OCI-M2 (cell line): Measurements from ENCODE around the gene CCDC81.
A peak's percentile ranks its signal among the peaks of the same experiment; 100 is the strongest.

Source experiments
- DNase-seq: peaks from one replicate; lab custom pipeline; 2025; ENCODE audit not compliant: unreplicated experiment; lab: John Stamatoyannopoulos, UW

Gene CCDC81

DNA sequence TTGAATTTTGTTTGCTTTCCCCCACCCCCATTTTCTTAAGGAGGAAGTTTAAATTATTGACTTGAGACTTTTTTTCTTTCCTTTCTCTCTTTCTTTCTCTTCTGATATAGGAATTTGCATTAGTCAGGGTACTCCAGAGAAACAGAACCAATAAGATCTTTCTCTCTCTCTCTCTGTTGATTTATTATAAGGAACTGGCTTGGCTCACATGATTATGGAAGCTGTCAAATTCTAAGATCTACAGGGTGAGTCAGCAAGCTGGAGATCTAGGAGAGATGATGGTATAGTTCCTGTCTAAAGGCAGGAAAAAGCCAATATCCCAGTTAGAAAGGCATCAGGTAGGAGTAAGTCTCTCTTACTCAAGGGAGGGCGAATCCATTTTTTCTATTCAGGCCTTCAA is 64.0 kb downstream of the CCDC81 start:
- DNase-seq = no peak

DNA sequence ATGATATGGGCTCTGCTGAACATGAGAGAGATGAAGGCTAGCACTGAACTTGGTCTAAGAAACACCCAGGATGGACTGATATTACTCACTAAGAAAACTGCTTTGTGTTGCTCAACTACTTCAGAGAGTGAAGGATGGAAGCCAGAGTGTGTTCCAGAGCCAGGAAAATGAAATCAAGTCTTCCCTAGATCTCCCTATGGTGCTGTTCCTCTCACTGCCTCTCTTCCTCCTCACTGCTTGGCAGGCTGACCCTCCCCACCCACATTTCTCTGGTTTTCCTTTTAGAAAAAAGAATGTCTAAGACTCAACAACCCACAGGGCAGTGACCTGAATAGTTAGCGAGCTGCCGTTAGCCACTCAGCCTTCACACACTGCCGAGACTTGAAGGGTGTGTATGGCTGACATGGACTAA is 65.6 kb downstream of the CCDC81 start:
- no peak for DNase-seq

DNA sequence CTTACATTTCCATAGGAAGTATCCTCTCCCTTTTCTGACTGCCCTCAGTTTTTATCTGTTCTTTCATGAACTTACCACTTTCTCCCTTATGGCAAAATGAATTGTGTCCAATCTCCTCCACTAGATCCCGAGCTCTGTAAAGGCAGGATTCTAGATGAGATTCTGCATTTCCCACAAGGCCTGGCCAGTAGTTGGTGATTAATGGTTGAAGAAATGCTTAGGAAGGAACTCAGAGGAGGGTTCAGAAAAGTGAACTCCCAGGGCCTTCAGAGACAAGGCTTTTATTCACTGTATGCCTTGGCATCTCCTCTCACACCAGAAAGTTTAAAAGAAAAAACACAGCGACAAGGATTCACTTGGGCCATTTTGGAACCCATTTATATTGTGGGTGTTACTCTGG is 66.2 kb downstream of the CCDC81 start:
- no peak for DNase-seq

DNA sequence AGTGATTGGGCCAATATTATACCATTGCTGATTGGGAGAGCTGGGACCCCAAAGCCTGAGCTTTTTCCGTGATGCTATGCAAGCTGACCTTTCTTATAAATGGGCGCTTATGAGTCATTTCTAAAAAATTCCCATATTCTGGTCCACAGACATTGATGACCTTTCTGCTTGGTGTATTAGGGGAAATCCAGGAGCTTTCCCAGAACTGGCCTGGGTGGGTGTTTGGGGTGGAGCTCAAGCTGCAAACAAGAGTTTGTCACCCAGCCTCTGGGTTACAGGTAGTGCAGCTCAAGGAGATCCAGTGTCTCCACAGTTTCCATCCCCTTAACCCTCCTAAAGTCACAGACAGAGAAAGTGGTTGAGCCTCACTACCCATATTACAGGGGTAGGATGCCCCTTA is 67.7 kb downstream of the CCDC81 start:
- no peak for DNase-seq

DNA sequence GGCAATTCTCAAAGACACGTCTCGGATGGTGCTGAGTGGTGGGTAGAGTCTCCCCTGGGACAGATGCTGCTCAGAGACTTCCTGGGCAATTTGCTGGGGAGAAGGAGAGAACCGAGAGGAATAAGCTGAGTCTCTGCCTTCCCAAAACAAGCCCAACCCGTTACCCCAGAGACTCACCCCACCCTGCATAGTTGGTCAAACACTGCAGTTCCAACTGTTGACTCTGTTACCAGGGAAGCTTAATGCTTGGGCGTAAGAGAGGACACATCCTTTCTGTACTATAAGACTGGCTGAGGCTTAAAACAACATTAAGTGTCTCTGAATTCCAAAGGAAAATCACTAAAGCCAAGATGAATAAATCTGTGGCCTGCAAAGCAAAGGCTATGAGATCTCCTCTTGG is 68.1 kb downstream of the CCDC81 start:
- no peak for DNase-seq

- DNase-seq = no peak
Observed at GRCh38 chr11:86443415-86443814, 68.7 kb downstream of the CCDC81 start.

DNA sequence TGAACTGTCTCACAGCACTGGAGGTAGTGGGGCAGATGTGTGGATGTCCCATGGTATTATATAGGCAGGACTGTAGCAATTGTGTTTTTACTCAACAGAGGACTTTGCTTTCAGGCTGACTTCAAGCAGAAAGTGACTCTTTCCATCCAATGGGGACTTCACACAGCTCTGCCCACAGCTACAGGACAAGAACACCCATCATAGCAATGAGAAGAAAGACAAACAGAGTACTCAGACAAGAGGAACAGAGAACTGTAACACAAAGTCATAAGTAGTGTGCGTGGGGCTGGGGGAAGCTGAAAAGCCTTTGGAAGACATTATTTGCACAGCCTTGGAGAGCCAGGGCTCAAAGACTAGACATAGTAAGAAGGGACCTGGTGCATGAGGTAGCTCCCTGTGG is 70.3 kb downstream of the CCDC81 start:
- DNase-seq = no peak

GRCh38 chr11:86446163-86446923 is 71.7 kb downstream of the CCDC81 start:
- no peak for DNase-seq

DNA sequence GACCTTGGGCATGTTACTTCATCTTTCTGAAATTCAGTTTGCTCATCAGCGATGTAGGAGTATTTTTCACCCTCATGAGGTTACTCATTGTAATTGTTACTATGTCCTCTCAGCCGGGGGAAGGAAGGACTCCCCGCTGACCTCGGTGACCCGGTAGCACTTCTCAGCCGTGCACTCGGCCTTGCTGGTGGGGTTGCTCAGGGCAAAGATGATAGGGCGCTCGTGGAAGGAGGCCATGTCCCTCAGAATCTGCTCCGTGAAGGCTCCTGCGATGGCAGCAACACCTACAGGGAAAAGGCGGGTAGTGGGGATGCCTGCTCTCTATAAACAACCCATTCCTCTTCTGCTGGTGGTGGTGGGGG is 72.2 kb downstream of the CCDC81 start:
- no peak for DNase-seq

- DNase-seq = no peak
Observed at GRCh38 chr11:86447763-86448480, 73.2 kb downstream of the CCDC81 start.

DNA sequence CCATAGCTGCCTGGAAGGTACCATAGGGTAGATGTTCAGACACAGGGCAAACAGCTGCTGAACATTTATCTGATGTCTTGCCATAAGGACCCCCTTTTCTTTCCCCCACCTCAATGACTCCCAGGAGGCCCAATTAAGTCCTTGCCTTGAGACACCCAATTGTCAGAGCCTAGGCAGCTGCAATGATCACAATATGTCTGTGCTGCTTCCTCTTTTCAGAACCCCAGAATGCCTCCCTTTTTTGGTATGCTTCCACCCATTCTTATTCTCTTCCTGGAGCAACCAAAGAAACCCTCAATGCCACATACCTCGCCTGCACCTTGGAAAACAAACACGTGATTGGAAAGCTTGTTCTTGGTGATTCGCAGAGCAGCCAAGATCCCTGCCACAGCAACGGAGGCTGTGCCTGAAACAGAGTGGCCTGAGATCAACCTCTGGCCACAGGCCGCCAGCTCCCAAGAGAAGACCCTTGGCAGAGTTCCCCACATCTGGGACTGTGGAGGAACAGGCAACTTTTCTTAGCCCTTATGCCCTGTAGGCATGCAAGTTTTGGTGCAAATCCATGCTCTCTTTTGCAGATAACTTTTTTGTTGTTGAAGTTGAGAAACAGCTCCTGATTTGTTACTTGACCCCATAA is 75.4 kb downstream of the CCDC81 start:
- no peak for DNase-seq

DNA sequence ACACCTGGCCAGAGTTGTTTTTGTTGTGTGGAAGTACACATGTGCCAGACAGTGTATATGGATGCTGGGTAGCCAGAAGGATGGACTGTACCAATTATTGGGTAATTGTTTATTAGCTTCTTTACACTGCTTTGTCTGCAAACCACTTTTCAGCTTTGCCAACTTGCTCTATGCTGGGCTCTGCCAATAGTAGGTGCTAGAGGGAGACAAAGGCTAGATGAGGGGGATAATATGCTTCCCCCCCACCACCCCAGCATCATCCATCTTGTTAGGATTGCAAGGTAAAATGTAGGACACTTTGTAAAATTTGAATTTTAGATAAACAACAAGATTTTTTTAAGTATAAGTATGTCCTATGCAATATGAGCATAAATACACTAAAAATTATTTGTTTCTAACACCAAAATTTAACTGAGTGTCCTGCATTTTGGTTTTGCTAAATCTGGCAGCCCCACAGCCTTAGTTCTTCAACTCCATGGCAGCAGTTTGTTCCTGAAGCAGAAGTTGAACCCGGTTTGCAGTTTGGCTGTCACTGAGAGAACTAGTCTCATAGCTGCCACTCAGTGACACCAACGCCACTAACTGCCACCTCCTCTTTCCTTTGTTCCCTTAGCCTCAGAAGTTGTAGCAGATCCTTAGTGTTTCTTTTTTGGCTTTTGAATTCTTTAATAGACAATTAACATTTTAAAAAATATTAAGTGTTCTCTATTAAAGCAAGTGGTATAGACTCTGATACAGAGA is 78.8 kb downstream of the CCDC81 start:
- no peak for DNase-seq

- DNase-seq = peak; percentile 47
Observed at GRCh38 chr11:86456075-86456939, 81.6 kb downstream of the CCDC81 start.

GRCh38 chr11:86458294-86459001 is 83.8 kb downstream of the CCDC81 start:
- no peak for DNase-seq

DNA sequence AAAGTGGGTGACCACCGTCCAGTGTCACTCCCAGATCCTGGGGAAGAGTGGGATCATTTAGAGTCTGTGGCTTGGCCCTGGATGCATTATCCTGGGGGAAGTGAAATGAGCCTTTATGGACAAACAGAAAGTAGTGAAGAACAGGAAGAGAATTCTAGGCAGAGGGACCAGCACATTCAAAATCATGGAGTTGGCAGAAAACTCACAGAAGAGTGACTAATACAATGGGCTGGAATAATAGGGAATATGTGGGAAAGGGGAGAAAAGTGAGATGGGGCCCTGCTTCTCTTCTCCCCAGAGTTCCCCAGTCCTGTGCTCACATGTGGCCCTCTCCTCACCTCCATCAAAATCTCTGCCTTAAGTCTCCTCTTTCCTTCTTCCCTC is 84.3 kb downstream of the CCDC81 start:
- no peak for DNase-seq

GRCh38 chr11:86459682-86460460 is 85.2 kb downstream of the CCDC81 start:
- DNase-seq = no peak

DNA sequence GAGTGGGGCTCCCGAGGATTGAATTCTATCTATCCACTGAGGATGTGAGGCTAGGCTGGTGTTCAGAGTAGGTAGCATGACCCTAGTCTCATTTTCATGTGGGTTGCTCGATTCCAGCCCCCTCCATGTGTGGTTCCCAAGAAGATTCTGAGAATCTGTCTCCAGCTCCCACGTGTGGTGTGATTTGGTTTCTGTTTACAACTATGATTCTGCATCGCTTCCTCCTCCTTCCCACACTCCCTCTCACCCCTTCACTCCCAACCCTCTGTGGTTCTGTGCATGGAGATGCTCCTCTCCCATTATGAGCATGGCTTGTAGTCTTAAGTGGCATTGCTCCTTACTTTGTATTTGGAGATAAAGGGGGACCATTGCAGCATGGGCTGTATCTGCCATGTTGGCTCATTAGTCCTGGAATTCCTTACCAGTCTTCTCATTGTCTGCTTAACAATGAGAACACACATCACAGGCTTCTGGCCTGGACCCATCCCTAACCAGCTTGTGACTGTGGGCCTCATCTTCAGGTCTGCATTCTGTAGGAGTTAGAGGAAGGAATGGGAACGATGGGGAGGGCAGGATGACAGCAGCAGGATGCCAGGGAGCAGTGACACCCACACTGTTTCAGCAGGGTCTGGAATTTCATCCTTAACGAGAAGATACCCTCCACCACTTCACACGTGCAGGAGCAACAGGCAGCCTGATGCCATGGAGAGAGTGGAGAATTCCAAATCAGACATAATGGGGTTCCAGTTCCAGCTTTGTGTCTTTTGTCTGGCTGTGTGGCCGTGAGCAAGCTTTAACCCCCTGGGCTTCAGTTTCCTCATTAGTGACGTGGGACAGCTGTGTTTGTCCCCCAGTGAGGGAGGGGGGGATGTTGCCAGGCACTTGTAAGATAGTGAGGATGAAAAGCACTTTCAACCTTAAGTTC is 86.0 kb downstream of the CCDC81 start:
- no peak for DNase-seq

- DNase-seq = no peak
Observed at GRCh38 chr11:86461892-86462291, 87.2 kb downstream of the CCDC81 start.
